OCI-LY3 (cell line): ENCODE data around the gene NBEA.
"Not testable (repeated sequence)": the region's sequence is repeated elsewhere in the genome, so short reads cannot be mapped to it uniquely, and the experiment has no call there.

Experiments used
- H2AFZ ChIP-seq: fragments of 200-600, 300-600 bp; shearing (Covaris generic); 2 replicates; pipeline ENCODE4 v1.6.0; 2014; ENCODE audit warnings: antibody characterized with exemption, low read depth, low read length
- H3K27ac ChIP-seq: fragments of 200-600, 300-600 bp; sonication (generic); 2 replicates; pipeline ENCODE4 v1.5.1; 2014; ENCODE audit warnings: mild to moderate bottlenecking, low read length, moderate library complexity, mixed read lengths
- H3K27me3 ChIP-seq: fragments of 200-600, 300-600 bp; sonication (generic); 2 replicates; pipeline ENCODE4 v1.6.1; 2014; ENCODE audit warnings: low read depth, low read length, mixed read lengths
- H3K36me3 ChIP-seq: fragments of 200-600, 300-600 bp; sonication (generic); replicated peaks from 2 replicates; pipeline ENCODE3; 2014; ENCODE audit warnings: low read depth, low read length, mixed read lengths
- H3K4me1 ChIP-seq: fragments of 300-600, 200-600 bp; sonication (generic); 2 replicates; pipeline ENCODE4 v1.6.1; 2014; ENCODE audit warnings: low read length, mixed read lengths
- H3K4me2 ChIP-seq: fragments of 200-600, 300-600 bp; sonication (generic); 2 replicates; pipeline ENCODE4 v1.6.1; 2014; ENCODE audit warnings: low read length, mixed read lengths
- H3K4me3 ChIP-seq: fragments of 300-600, 200-600 bp; sonication (generic); 2 replicates; pipeline ENCODE4 v1.5.1; 2014; ENCODE audit warnings: antibody characterized with exemption, mild to moderate bottlenecking, low read length, moderate library complexity
- H3K79me2 ChIP-seq: fragments of 300-600, 200-600 bp; shearing (Covaris generic); 2 replicates; pipeline ENCODE4 v1.6.1; 2014; ENCODE audit warnings: mild to moderate bottlenecking, low read length, mixed read lengths
- H3K9ac ChIP-seq: fragments of 300-600, 200-600 bp; shearing (Covaris generic); 2 replicates; pipeline ENCODE4 v1.6.0; 2014; ENCODE audit warnings: mild to moderate bottlenecking, low read length, moderate library complexity
- H3K9me3 ChIP-seq: fragments of 200-600, 300-600 bp; shearing (Covaris generic); 2 replicates; pipeline ENCODE4 v1.6.1; 2014; ENCODE audit warnings: low read length, mixed read lengths; ENCODE audit not compliant: insufficient read depth
- H4K20me1 ChIP-seq: fragments of 200-600, 300-600 bp; sonication (generic); 2 replicates; pipeline ENCODE4 v1.6.1; 2016; ENCODE audit warnings: low read length, mixed read lengths; ENCODE audit not compliant: insufficient read depth
- EZH2phosphoT487 ChIP-seq: fragments of 200-600 bp; shearing (Covaris generic); IDR thresholded peaks from 2 replicates; pipeline ENCODE4 v1.6.1; 2018; ENCODE audit warnings: antibody characterized with exemption, mixed run types, low read depth
- TF ChIP-seq, protein P1 (sequence below): fragments of 200-600, 300-600 bp; sonication (generic); IDR thresholded peaks from 2 replicates; pipeline ENCODE4 v1.5.1; 2014; ENCODE audit warnings: antibody characterized with exemption, low read length, low read depth

The NBEA gene

DNA sequence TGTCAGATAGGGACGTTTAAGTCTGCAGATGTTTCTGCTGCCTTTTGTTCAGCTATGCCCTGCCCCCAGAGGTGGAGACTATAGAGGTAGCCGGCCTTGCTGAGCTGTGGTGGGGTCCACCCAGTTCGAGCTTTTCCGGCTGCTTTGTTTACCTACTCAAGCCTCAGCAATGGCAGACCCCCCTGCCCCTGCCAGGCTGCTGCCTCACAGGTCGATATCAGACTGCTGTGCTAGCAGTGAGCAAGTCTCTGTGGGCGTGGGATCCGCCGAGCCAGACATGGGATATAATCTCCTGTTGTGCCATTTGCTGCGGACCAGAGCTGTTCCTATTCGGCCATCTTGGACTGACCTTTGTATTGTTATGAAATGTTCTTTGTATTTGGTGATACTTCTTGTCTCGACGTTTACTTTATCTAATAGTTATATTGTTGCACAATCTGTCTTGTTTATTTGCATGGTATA, 46.3 kb downstream of the NBEA start:
- H3K9me3 ChIP-seq = peaks cover 22% of the 10 kb centered on the region
- no peaks in the 10 kb centered on the region for H4K20me1 ChIP-seq
- TF ChIP-seq EZH2phosphoT487 = no peak
- TF ChIP-seq, protein P1, sequence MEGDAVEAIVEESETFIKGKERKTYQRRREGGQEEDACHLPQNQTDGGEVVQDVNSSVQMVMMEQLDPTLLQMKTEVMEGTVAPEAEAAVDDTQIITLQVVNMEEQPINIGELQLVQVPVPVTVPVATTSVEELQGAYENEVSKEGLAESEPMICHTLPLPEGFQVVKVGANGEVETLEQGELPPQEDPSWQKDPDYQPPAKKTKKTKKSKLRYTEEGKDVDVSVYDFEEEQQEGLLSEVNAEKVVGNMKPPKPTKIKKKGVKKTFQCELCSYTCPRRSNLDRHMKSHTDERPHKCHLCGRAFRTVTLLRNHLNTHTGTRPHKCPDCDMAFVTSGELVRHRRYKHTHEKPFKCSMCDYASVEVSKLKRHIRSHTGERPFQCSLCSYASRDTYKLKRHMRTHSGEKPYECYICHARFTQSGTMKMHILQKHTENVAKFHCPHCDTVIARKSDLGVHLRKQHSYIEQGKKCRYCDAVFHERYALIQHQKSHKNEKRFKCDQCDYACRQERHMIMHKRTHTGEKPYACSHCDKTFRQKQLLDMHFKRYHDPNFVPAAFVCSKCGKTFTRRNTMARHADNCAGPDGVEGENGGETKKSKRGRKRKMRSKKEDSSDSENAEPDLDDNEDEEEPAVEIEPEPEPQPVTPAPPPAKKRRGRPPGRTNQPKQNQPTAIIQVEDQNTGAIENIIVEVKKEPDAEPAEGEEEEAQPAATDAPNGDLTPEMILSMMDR = no peak
- no peaks in the 10 kb centered on the region for H3K27me3 ChIP-seq
- H3K79me2 ChIP-seq = no peaks in the 10 kb centered on the region
- H3K36me3 ChIP-seq = peaks cover 20% of the 10 kb centered on the region
- H3K27ac ChIP-seq = no peak overlapping the region
- no peak overlapping the region for H3K9ac ChIP-seq
- H2AFZ ChIP-seq = no peak overlapping the region
- peaks cover 16% of the 10 kb centered on the region for H3K4me1 ChIP-seq
- H3K4me2 ChIP-seq = no peak overlapping the region
- H3K4me3 ChIP-seq = no peak overlapping the region

DNA sequence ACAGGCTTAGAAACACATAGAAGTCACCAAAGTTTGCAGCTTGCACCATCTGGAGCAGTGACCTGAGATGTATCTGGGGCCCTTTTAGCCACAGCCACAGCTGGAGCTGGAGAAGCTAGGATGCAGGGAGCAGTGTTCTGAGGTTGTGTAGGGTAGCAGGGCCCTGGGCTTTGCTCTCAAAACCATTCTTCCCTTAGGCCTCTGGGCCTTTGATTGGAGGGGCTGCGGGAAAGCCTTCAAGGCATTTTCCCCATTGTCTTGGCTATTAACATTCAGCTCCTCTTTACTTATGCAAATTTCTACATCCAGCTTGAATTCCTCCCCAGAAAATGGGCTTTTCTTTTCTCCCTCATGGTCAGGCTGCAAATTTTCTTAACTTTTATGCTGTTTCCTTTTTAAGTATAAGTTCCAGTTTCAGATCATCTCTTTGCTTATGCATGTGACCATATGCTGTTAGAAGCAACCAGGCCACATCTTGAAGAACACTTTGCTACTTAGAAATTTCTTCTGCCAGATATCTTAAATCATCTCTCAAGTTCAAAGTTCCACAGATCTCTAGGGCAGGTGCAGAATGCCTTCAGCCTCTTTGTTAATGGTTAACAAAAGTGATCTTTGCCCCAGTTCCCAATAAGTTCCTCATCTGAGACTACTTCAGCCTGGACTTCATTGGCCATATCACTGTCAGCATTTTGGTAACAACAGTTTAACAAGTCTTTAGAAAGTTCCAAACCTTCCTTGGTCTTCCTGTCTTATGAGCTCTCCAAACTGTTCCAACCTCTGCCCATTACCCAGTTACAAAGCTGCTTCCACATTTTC, 48.5 kb downstream of the NBEA start:
- Histone ChIP-seq H3K36me3 (peaks cover 20% of the 10 kb centered on the region), H4K20me1 (no peaks in the 10 kb centered on the region), H3K4me2 (peak overlapping the region; percentile 8; the same call in 1 of the 2 replicates), H3K4me1 (peaks cover 16% of the 10 kb centered on the region), H3K27ac (peak overlapping the region; percentile 62), H3K79me2 (no peaks in the 10 kb centered on the region), H3K27me3 (no peaks in the 10 kb centered on the region), H3K9ac (no peak overlapping the region), H3K4me3 (no peak overlapping the region), H3K9me3 (peaks cover 22% of the 10 kb centered on the region), H2AFZ (no peak overlapping the region)
- TF ChIP-seq, protein P1 = no peak
- TF ChIP-seq EZH2phosphoT487 = no peak

DNA sequence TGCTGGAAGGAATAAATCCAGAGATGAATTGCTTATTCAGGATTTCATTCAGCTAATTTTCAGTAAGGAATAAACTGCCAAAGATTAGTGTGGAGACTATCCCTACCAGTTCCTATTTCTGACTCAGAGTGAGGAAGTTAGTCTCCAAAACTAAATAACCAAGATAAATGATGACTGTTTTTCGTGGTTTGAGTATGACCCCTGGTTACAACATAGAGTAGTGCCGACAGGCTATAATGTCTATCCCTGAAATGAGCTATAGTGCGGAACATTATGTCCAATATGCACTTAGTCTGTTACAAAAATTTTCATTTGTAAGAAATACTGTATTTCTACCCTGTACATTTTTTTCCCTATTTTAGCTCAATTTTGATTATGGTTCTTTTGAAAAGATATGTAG, 51.4 kb downstream of the NBEA start:
- peaks cover 22% of the 10 kb centered on the region for H3K9me3 ChIP-seq
- H3K4me2 ChIP-seq = no peak overlapping the region
- H4K20me1 ChIP-seq = no peaks in the 10 kb centered on the region
- peaks cover 20% of the 10 kb centered on the region for H3K36me3 ChIP-seq
- no peak overlapping the region for H2AFZ ChIP-seq
- H3K4me3 ChIP-seq = no peak overlapping the region
- H3K27me3 ChIP-seq = no peaks in the 10 kb centered on the region
- no peaks in the 10 kb centered on the region for H3K79me2 ChIP-seq
- H3K27ac ChIP-seq = no peak overlapping the region
- no peak overlapping the region for H3K9ac ChIP-seq
- no peak for TF ChIP-seq EZH2phosphoT487
- TF ChIP-seq, protein P1 = no peak
- peaks cover 16% of the 10 kb centered on the region for H3K4me1 ChIP-seq

DNA sequence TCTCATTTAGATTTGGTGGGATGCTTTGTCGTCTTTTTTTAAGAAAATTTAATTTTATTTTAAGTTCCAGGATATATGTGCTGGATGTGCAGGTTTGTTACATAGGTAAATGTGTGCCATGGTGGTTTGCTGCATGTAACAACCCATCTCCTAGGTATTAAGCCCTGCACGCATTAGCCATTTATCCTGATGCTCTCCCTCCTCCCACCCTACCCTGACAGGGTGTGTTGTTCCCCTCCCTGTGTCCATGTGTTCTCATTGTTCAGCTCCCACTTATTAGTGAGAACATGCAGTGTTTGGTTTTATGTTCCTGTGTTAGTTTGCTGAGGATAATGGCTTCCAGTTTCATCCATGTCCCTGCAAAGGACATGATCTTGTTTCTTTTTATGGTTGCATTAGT, 61.7 kb downstream of the NBEA start:
- not testable (repeated sequence) for H3K4me3 ChIP-seq, H3K4me2 ChIP-seq, H3K36me3 ChIP-seq, H3K27ac ChIP-seq, H4K20me1 ChIP-seq, H2AFZ ChIP-seq, H3K4me1 ChIP-seq, H3K27me3 ChIP-seq, H3K9me3 ChIP-seq, H3K9ac ChIP-seq, H3K79me2 ChIP-seq
